Activated T-cell treated with anti-CD3 and anti-CD28 coated beads, Interleukin-2, amount 50 U/mL, for 72 hours (primary cell): Measurements from ENCODE around the gene PAK1IP1. TPM values are rescaled to one million over a fixed set of nuclear protein-coding genes. Genes with fewer than 3 reads are reported as not detected.
"Not testable (repeated sequence)": the region's sequence is repeated elsewhere in the genome, so short reads cannot be mapped to it uniquely, and the experiment has no call there.

Experiments
- ATAC-seq, 2 donors: fragments of 150-1000 bp; cut with Tn5 transposase; replicated peaks in 1 of 2; 2 replicates each; pipeline ENCODE4 v1.10.0; 2021; ENCODE audit warnings: moderate library complexity in 2 of 2, mild to moderate bottlenecking in 1 of 2
- DNase-seq, 2 donors: peaks; one replicate each; pipeline ENCODE4 v3.0.0; 2021 to 2022; ENCODE audit warnings: mixed read lengths in 1 of 2
- H3K27ac Mint-ChIP-seq: one replicate; pipeline ENCODE4 v1.8.0; 2022; ENCODE audit warnings: mild to moderate bottlenecking, moderate library complexity, mixed read lengths
- H3K27me3 Mint-ChIP-seq: one replicate; pipeline ENCODE4 v1.8.0; 2022; ENCODE audit warnings: low read depth, mixed read lengths
- H3K36me3 Mint-ChIP-seq, 2 donors: one replicate each; pipeline ENCODE4 v1.8.0; 2022; ENCODE audit warnings: mixed read lengths in 2 of 2, mild to moderate bottlenecking in 1 of 2; ENCODE audit not compliant: insufficient read depth in 2 of 2
- H3K4me1 Mint-ChIP-seq: one replicate; pipeline ENCODE4 v1.8.0; 2022; ENCODE audit warnings: low read depth, mixed read lengths
- H3K4me3 Mint-ChIP-seq, 2 donors: one replicate each; pipeline ENCODE4 v1.8.0; 2022; ENCODE audit warnings: mild to moderate bottlenecking in 2 of 2, mixed read lengths in 2 of 2, moderate library complexity in 2 of 2
- H3K9me3 Mint-ChIP-seq, 2 donors: one replicate each; pipeline ENCODE4 v1.8.0; 2022; ENCODE audit warnings: mixed read lengths in 2 of 2
- total RNA-seq, 2 donors: library from RNA; stranded (reverse); gene quantifications; one replicate each; pipeline ENCODE4 v1.2.3, GENCODE V29; 2022

Gene PAK1IP1
- total RNA-seq, 2 donors from 2014 or later, result 21.1 to 21.7 TPM

- peaks cover 28% of the 10 kb centered on the region for H3K4me1 Mint-ChIP-seq
- peak overlapping the region; percentile 94 to 96 for H3K4me3 Mint-ChIP-seq
- ATAC-seq (no peak), DNase-seq (no peak)
- peaks cover 3 to 5% of the 10 kb centered on the region in 2 donors for H3K9me3 Mint-ChIP-seq
- peak overlapping the region; percentile 66 for H3K27ac Mint-ChIP-seq
- H3K27me3 Mint-ChIP-seq, result no peaks in the 10 kb centered on the region
- H3K36me3 Mint-ChIP-seq, result peaks cover 5 to 7% of the 10 kb centered on the region in 2 donors
Observed at GRCh38 chr6:10719964-10720264, 25.1 kb downstream of the PAK1IP1 start.

GRCh38 chr6:10720265-10720959 lies 25.6 kb downstream of the PAK1IP1 start:
- H3K36me3 Mint-ChIP-seq, result peaks cover 5 to 8% of the 10 kb centered on the region in 2 donors
- no peaks in the 10 kb centered on the region for H3K27me3 Mint-ChIP-seq
- H3K27ac Mint-ChIP-seq, result peak overlapping the region; percentile 50
- peaks cover 33% of the 10 kb centered on the region for H3K4me1 Mint-ChIP-seq
- DNase-seq (peak; percentile 69 to 74), ATAC-seq (peak; percentile 32 to 49)
- H3K9me3 Mint-ChIP-seq, result peaks cover 3 to 5% of the 10 kb centered on the region in 2 donors
- peak overlapping the region; percentile 94 to 96 for H3K4me3 Mint-ChIP-seq

- H3K4me1 Mint-ChIP-seq, result peaks cover 38% of the 10 kb centered on the region
- peak overlapping the region; percentile 90 for H3K27ac Mint-ChIP-seq
- peak overlapping the region; percentile 94 to 96 for H3K4me3 Mint-ChIP-seq
- not testable (repeated sequence) for H3K9me3 Mint-ChIP-seq, ATAC-seq, H3K27me3 Mint-ChIP-seq
- peak; percentile 52 to 63 for DNase-seq
- H3K36me3 Mint-ChIP-seq, result peaks cover 5 to 15% of the 10 kb centered on the region in 2 donors
Observed at GRCh38 chr6:10720960-10721849, 26.4 kb downstream of the PAK1IP1 start.

DNA sequence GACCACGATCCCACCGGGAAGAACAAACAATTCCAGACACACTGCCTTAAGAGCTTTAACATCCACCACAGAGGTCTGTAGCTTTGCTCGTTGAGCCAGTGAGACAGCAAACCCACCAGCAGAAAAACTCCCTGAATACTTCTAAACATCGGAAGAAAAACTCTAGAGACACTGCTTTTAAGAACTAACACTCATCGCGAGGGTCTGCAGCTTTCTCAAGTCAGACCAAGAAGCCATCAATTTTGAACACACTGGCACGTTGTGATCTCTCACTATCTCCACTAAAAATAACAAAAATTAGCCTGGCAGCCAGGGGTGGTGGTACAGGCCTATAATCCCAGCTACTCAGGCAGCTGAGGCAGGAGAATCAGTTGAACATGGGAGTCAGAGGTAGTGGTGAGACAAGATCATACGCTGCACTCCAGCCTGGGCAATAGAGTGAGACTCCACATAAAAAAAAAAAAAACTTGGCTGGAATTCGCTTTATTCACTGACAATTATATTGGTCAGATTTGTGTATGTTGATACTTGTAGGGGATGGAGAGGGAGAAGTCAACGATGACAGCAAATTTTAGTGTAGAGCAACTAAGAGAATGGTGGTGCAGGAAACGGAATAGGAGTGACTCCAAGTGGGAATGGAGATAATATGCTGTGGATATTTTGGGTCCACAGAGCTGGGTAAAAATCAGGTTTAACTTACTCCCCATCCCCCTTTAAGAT lies 27.2 kb downstream of the PAK1IP1 start:
- Mint-ChIP-seq H3K4me1 (peaks cover 38% of the 10 kb centered on the region), H3K27ac (peak overlapping the region; percentile 90), H3K4me3 (peak overlapping the region; percentile 94 to 96), H3K9me3 (peaks cover 3 to 5% of the 10 kb centered on the region in 2 donors), H3K36me3 (peaks cover 5 to 17% of the 10 kb centered on the region in 2 donors), H3K27me3 (no peaks in the 10 kb centered on the region)
- no peak for ATAC-seq
- DNase-seq, result no peak

DNA sequence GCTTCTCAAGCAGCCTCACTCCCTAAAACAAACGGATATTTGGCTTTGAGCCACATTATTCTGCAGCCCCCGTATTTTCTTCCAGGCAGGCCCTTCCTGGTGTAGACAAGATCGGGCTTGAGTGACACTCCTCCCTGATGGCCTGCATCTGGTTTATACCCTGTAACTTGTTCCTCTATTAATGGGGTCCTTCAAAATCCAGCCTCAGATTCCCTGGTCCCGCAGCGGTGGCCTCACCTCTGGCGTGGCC lies 27.7 kb downstream of the PAK1IP1 start:
- Mint-ChIP-seq H3K27ac (peak overlapping the region; percentile 90), H3K4me1 (peaks cover 38% of the 10 kb centered on the region)
- no peak for ATAC-seq

GRCh38 chr6:10722820-10723566 lies 28.2 kb downstream of the PAK1IP1 start, which contains the start of gene TMEM14C:
TMEM14C (plus strand) TSS chr6:10723070; CDS start chr6:10724614, 1,544 bp downstream.
- Mint-ChIP-seq H3K27me3 (no peaks in the 10 kb centered on the region), H3K4me3 (peak within 1 kb of the TSS; percentile 94 to 96), H3K4me1 (peaks cover 42% of the 10 kb centered on the region), H3K27ac (peak within 1 kb of the TSS; percentile 96), H3K9me3 (peaks cover 3 to 5% of the 10 kb centered on the region in 2 donors), H3K36me3 (peaks cover 5 to 19% of the 10 kb centered on the region in 2 donors)
- peak; percentile 93 to 94 for DNase-seq
- peak; percentile 90 to 95 for ATAC-seq

More for the DNA sequence above, 27.7 kb downstream of the PAK1IP1 start:
- peaks cover 5 to 19% of the 10 kb centered on the region in 2 donors for H3K36me3 Mint-ChIP-seq
- H3K9me3 Mint-ChIP-seq, result peaks cover 3 to 5% of the 10 kb centered on the region in 2 donors
- DNase-seq, result no peak
- H3K4me3 Mint-ChIP-seq, result peak overlapping the region; percentile 94 to 96
- H3K27me3 Mint-ChIP-seq, result no peaks in the 10 kb centered on the region

DNA sequence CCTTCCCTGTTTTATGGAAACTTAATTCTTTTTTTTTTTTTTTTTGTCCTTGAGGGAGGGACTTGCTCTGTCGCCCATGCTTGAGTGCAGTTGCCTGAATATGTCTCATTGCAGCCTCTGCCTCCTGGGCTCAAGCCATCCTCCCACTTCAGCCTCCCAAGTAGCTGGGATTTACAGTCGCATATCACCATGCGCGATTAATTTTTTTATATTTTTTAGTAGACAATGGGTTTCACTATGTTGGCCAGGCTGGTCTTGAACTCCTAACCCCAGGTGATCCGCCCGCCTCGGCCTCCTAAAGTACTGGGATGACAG lies 28.8 kb downstream of the PAK1IP1 start:
- H3K27me3 Mint-ChIP-seq, result no peaks in the 10 kb centered on the region
- H3K4me1 Mint-ChIP-seq, result peaks cover 44% of the 10 kb centered on the region
- peak overlapping the region; percentile 94 to 96 for H3K4me3 Mint-ChIP-seq
- DNase-seq (no peak), ATAC-seq (no peak)
- H3K36me3 Mint-ChIP-seq, result peaks cover 5 to 16% of the 10 kb centered on the region in 2 donors
- H3K9me3 Mint-ChIP-seq, result peaks cover 3 to 5% of the 10 kb centered on the region in 2 donors
- peak overlapping the region; percentile 96 for H3K27ac Mint-ChIP-seq

DNA sequence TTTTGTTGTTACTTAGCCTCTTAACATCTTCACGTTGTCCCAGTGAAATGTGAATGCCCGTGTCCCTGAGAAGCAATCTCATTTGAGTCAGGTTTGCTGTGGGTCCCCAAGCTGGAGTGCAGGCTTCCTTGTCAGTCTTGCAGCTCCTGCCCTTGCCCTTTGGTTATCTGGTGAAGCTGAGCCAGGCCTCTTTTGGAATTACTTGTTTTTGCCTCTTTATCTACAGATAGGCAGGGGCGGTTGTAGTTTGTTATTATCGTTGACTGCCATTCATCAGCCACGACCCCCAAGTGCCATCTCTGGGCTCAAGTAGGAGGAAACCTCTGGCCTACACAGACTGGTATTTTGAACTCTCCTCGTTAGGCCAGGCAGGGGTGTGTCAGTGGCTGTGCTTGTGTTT lies 30.3 kb downstream of the PAK1IP1 start:
- ATAC-seq, result no peak
- H3K4me3 Mint-ChIP-seq, result peak overlapping the region in 1 of 2 donors; percentile 46

DNA sequence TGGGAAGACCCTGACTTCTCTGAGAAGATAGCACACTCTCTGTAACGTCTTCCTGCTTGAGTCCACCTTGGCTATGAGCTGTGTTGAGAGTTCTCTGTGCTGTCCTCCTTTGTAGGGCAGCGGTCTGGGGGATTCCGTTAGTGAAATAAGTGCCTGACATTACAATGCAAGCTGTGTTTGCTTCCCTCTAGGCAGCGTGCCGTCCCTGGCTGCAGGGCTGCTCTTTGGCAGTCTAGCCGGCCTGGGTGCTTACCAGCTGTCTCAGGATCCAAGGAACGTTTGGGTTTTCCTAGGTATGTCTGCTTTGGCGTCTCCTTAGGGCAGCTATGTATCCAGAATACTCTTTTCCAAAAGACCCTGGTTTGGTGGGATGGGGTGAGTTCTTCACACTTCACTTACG lies 30.9 kb downstream of the PAK1IP1 start:
- ATAC-seq, result no peak
- H3K27ac Mint-ChIP-seq, result no peak overlapping the region
- no peaks in the 10 kb centered on the region for H3K27me3 Mint-ChIP-seq
- H3K4me1 Mint-ChIP-seq, result peaks cover 44% of the 10 kb centered on the region
- H3K9me3 Mint-ChIP-seq, result no peaks in the 10 kb centered on the region
- no peak overlapping the region for H3K4me3 Mint-ChIP-seq
- peaks cover 3 to 17% of the 10 kb centered on the region in 2 donors for H3K36me3 Mint-ChIP-seq
- no peak for DNase-seq

More for the DNA sequence above, 30.3 kb downstream of the PAK1IP1 start:
- no peaks in the 10 kb centered on the region for H3K27me3 Mint-ChIP-seq
- peaks cover 44% of the 10 kb centered on the region for H3K4me1 Mint-ChIP-seq
- no peak overlapping the region for H3K27ac Mint-ChIP-seq
- no peak for DNase-seq
- H3K36me3 Mint-ChIP-seq, result peaks cover 3 to 12% of the 10 kb centered on the region in 2 donors
- H3K9me3 Mint-ChIP-seq, result no peaks in the 10 kb centered on the region

DNA sequence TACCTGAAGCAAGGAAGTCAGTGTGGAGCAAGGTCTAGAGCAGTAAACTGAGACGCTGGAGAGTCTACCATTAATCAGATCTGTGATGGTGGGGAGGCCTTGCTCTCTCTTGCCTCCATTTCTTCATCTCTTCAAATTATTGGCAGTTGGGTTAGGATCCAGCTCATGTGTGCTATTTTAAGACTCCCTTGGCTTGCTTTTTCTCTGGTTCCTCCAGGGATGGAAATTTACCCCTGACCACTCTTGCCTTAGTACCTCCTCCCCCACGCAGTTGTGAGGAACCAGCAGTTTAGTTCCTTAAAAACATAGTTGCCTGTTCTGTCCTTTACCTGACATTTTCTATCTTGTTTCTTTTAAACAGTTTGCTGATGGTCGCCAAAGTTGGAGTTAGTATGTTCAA lies 35.5 kb downstream of the PAK1IP1 start:
- DNase-seq (no peak), ATAC-seq (no peak)
- Mint-ChIP-seq H3K4me1 (peaks cover 12% of the 10 kb centered on the region), H3K27me3 (no peaks in the 10 kb centered on the region), H3K36me3 (peaks cover 3 to 17% of the 10 kb centered on the region in 2 donors), H3K9me3 (no peaks in the 10 kb centered on the region), H3K27ac (no peak overlapping the region), H3K4me3 (no peak overlapping the region)

- no peak overlapping the region for H3K27ac Mint-ChIP-seq
- DNase-seq (no peak), ATAC-seq (peak in 1 of 2 donors; percentile 33)
- no peak overlapping the region for H3K4me3 Mint-ChIP-seq
- no peaks in the 10 kb centered on the region for H3K4me1 Mint-ChIP-seq
- H3K36me3 Mint-ChIP-seq, result peaks cover under 1 to 5% of the 10 kb centered on the region in 2 donors
- no peaks in the 10 kb centered on the region for H3K9me3 Mint-ChIP-seq
- H3K27me3 Mint-ChIP-seq, result no peaks in the 10 kb centered on the region
Observed at GRCh38 chr6:10733151-10733715, 38.5 kb downstream of the PAK1IP1 start.

GRCh38 chr6:10733863-10734262 lies 39.1 kb downstream of the PAK1IP1 start:
- Mint-ChIP-seq H3K27me3 (no peaks in the 10 kb centered on the region), H3K9me3 (no peaks in the 10 kb centered on the region), H3K4me1 (no peaks in the 10 kb centered on the region), H3K36me3 (peaks cover 0 to 5% of the 10 kb centered on the region in 2 donors), H3K4me3 (no peak overlapping the region), H3K27ac (no peak overlapping the region)
- ATAC-seq, result no peak
- no peak for DNase-seq
